ENCODE measurements around the gene NIT1. TPM values are rescaled to one million over a fixed set of nuclear protein-coding genes. Genes with fewer than 3 reads are reported as not detected.

The NIT1 gene
- total and polyA plus RNA-seq, 2 of the 8 experiments (the other 6 are each of a cell fraction or from before 2014, with no cell fraction given) = 33.0 to 40.4 TPM

DNA sequence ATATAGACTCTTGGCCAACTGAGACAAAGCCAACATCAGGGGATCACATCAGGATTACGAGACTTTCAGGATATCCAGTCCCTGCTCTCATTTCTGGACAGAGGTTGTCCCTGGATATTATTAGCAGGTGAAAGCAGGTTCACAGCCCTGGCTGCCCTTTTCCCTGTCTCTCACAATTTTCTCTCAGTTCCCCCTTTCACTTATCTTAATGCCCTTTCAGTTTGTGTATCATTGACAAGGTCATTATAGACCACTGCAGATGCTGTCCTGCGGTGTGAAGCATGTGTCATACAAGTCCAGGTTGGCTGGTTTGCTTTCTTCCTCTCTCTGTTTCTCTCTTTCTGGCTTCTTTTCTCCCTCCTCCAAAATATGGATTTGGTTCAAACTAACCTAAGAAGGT is 21.9 kb upstream of the NIT1 start:
- WGBS, 2 experiments (ENCODE audit: extremely low coverage in 1 of 2, insufficient coverage in 1 of 2, insufficient read length in 1 of 2, insufficient replicate concordance in 2 of 2, low coverage in 1 of 2, low lambda C conversion rate in 2 of 2, missing lambda C conversion rate in 1 of 2) = 82% methylated on average over 2 of the region's 2 CpGs; no CpG with 5 or more reads in 1 of the 2 experiments
- Histone ChIP-seq H3K79me2 (ENCODE audit: control insufficient read depth in 1 of 2, insufficient read depth in 2 of 2, low read length in 2 of 2) (no peaks in the 10 kb centered on the region), H2BK120ac (replicated peaks; ENCODE audit: low read depth, low read length) (no peak overlapping the region), H3K27me3 (replicated peaks in 1 of 4; ENCODE audit: control insufficient read depth in 3 of 4, extremely low read depth in 1 of 4, insufficient read depth in 3 of 4, low read length in 3 of 4) (no peaks in the 10 kb centered on the region), H2AK5ac (ENCODE audit: low read depth, low read length) (no peak overlapping the region), H4K5ac (ENCODE audit: insufficient read length, low read depth, low read length) (no peak overlapping the region), H3K27ac (ENCODE audit: low read depth, low read length) (no peak overlapping the region), H3K23ac (ENCODE audit: insufficient read length) (no peak overlapping the region), H4K8ac (ENCODE audit: extremely low read depth, insufficient read depth, low read length) (no peak overlapping the region), H2BK5ac (ENCODE audit: low read depth, low read length) (no peak overlapping the region), H3K4me3 (ENCODE audit: extremely low read depth in 1 of 4, insufficient read depth in 2 of 4, low read depth in 3 of 4, low read length in 4 of 4) (no peak overlapping the region), H4K20me1 (replicated peaks in 1 of 2; ENCODE audit: control insufficient read depth in 1 of 2, insufficient read depth in 2 of 2, low read length in 2 of 2) (no peaks in the 10 kb centered on the region), H3K4me2 (ENCODE audit: insufficient read depth in 1 of 2, low read depth in 2 of 2, low read length in 2 of 2) (no peak overlapping the region), H3K56ac (replicated peaks; ENCODE audit: insufficient read length, low read depth, low read length) (no peak overlapping the region), H3K4me1 (replicated peaks in 1 of 4; ENCODE audit: control insufficient read depth in 3 of 4, insufficient read depth in 4 of 4, low read length in 3 of 4) (peaks cover 0 to 6% (median 0%) of the 10 kb centered on the region in 4 experiments; a peak in 2 of 7 replicates), H3K4ac (replicated peaks; ENCODE audit: insufficient read length, low read depth, low read length) (no peak overlapping the region), H2BK20ac (ENCODE audit: low read length) (no peak overlapping the region), H3K18ac (ENCODE audit: extremely low read depth, low read length) (no peak overlapping the region), H3K36me3 (ENCODE audit: control insufficient read depth in 2 of 4, insufficient read depth in 4 of 4, low read length in 3 of 4) (peaks cover 0 to 7% (median 0%) of the 10 kb centered on the region in 4 experiments; a peak in 1 of 8 replicates), H3K9ac (replicated peaks in 1 of 4; ENCODE audit: extremely low read depth in 1 of 4, low read depth in 3 of 4, low read length in 3 of 4) (no peak overlapping the region), H3K79me1 (ENCODE audit: low read depth, low read length) (0 out of 2 replicates have a peak, but pooled peaks cover 3% of the 10 kb centered on the region), H3K14ac (ENCODE audit: insufficient read length) (no peak overlapping the region), H2BK12ac (ENCODE audit: low read depth, low read length) (no peak overlapping the region), H4K91ac (replicated peaks; ENCODE audit: insufficient read length, low read length) (no peak overlapping the region), H3K9me3 (ENCODE audit: insufficient read depth in 2 of 2, low read depth in 1 of 2, low read length in 1 of 2) (no peaks in the 10 kb centered on the region), H2AFZ (ENCODE audit: low read length) (no peak overlapping the region), H2BK15ac (ENCODE audit: low read length) (no peak overlapping the region), H3K23me2 (ENCODE audit: low read depth, low read length) (peaks cover 13% of the 10 kb centered on the region)
- POLR2A ChIA-PET (ENCODE audit: partially characterized antibody) = interaction anchor here (1.0 to 5.3 kb wide), 3 partner anchors 21 to 75 kb away, joined by 3 to 32 read pairs (median 3); partner anchors contain the start of genes DEDD and F11R
- TF ChIP-seq TEAD4 (IDR thresholded peaks at IDR 0.05; ENCODE audit: low read depth, low read length) (no peak), SIX5 (IDR thresholded peaks at IDR 0.05; ENCODE audit: low read depth, low read length) (no peak), SUZ12 (IDR thresholded peaks at IDR 0.05; ENCODE audit: low read length) (no peak), SAP30 (IDR thresholded peaks at IDR 0.05; ENCODE audit: insufficient read depth, insufficient replicate concordance, low read length) (no peak), GABPA (IDR thresholded peaks at IDR 0.05; ENCODE audit: borderline replicate concordance, insufficient read depth, low read length) (no peak)
- DNase-seq (ENCODE audit: low read depth in 1 of 2, low spot score in 2 of 2) (no peak), FAIRE-seq (no peak)
- CTCF ChIA-PET (ENCODE audit: partially characterized antibody) = interaction anchor here (0.7 to 10.0 kb wide), 12 partner anchors 9 to 316 kb away, joined by 3 to 282 read pairs (median 18); partner anchors contain the start of genes ARHGAP30, NECTIN4, PPOX and TSTD1

Data from H1 (cell line).